ENCODE data around the gene ZNF648.

GRCh38 chr1:182004601-182005000 lies 56.9 kb downstream of the ZNF648 start:
- TF ChIP-seq CTCF (IDR thresholded peaks at IDR 0.05) (no peak), EZH2 (IDR thresholded peaks at IDR 0.05) (no peak)
